ENCODE data around the gene STK32A. TPM values are rescaled to one million over a fixed set of nuclear protein-coding genes. Genes with fewer than 3 reads are reported as not detected.

STK32A gene
- total RNA-seq, 2 donors from 2014 or later = 6.6 to 9.1 TPM

- intact Hi-C loops (cut with DNase I) = no loop called here
- ATAC-seq (no peak), DNase-seq (no peak)
- H3K27ac ChIP-seq = no peak overlapping the region
- no peaks in the 10 kb centered on the region for H3K27me3 ChIP-seq
- H3K4me1 ChIP-seq = no peaks in the 10 kb centered on the region
- no peak overlapping the region for H3K4me3 ChIP-seq
- no peaks in the 10 kb centered on the region for H3K9me3 ChIP-seq
- no peaks in the 10 kb centered on the region for H3K36me3 ChIP-seq (replicated peaks in 1 of 2; ENCODE audit: insufficient read depth in 1 of 2, low read depth in 2 of 2)
- no peak for TF ChIP-seq POLR2A (IDR thresholded peaks at IDR 0.05)
- no peak for TF ChIP-seq CTCF (IDR thresholded peaks at IDR 0.05)
- WGBS, 2 donors = 53 to 71% methylated on average over 2 of the region's 2 CpGs
These were observed 114.4 kb downstream of the STK32A start for GRCh38 chr5:147349241-147349640.

DNA sequence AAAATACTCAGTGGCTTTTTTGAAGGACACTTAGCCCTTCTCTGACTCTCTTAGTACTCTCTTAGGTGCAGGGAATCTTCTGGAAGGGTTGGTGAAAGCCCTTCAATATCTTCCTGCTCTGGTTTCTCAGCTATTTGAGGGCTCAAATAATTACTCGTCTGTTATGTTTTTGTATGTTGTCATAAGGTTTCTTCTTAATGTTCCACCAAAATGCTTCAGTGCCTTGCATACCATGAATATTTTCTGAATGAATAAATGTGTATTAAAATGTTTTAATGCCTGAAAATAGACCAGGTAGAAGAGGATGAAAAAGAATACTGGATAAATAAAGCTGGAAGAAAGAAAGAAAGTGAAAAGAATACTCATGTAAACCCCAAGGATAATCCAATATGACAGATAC lies 124.3 kb downstream of the STK32A start:
- Histone ChIP-seq H3K36me3 (replicated peaks in 1 of 2; ENCODE audit: insufficient read depth in 1 of 2, low read depth in 2 of 2) (no peaks in the 10 kb centered on the region), H3K9me3 (no peaks in the 10 kb centered on the region), H3K27ac (no peak overlapping the region), H3K4me1 (peaks cover 10% of the 10 kb centered on the region), H3K4me3 (no peak overlapping the region), H3K27me3 (no peaks in the 10 kb centered on the region)
- 48 to 61% methylated on average over 1 of the region's 1 CpG for WGBS, 2 donors
- no peak for ATAC-seq
- TF ChIP-seq POLR2A (IDR thresholded peaks at IDR 0.05) = no peak
- TF ChIP-seq CTCF (IDR thresholded peaks at IDR 0.05) = no peak
- intact Hi-C loops (cut with DNase I) = no loop called here
- DNase-seq = no peak

DNA sequence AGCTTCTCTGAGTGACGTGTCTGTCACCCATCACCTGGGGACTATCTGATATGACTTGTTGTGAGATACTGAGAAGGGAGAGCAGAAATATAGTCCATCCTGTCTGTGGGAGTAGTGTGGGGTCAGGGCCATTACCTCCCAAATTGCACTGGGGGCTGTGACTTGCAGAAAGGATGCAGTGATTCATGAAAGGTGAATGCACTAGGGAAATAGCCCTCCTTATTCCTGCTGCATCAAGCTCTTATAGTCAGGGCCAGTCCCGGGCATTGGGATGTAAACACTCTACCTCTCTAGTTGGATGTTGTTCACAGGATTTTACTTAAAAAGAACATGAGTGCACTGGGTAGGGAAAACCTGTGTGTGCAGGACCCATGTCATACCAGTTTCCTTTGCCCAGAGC lies 124.8 kb downstream of the STK32A start:
- TF ChIP-seq CTCF (IDR thresholded peaks at IDR 0.05) (no peak), POLR2A (IDR thresholded peaks at IDR 0.05) (no peak)
- WGBS, 2 donors = 89 to 91% methylated on average over 2 of the region's 2 CpGs
- Histone ChIP-seq H3K27ac (no peak overlapping the region), H3K4me3 (no peak overlapping the region), H3K9me3 (no peaks in the 10 kb centered on the region), H3K36me3 (replicated peaks in 1 of 2; ENCODE audit: insufficient read depth in 1 of 2, low read depth in 2 of 2) (no peaks in the 10 kb centered on the region), H3K27me3 (no peaks in the 10 kb centered on the region), H3K4me1 (peaks cover 10% of the 10 kb centered on the region)
- DNase-seq (no peak), ATAC-seq (no peak)
- intact Hi-C loops (cut with DNase I) = no loop called here

DNA sequence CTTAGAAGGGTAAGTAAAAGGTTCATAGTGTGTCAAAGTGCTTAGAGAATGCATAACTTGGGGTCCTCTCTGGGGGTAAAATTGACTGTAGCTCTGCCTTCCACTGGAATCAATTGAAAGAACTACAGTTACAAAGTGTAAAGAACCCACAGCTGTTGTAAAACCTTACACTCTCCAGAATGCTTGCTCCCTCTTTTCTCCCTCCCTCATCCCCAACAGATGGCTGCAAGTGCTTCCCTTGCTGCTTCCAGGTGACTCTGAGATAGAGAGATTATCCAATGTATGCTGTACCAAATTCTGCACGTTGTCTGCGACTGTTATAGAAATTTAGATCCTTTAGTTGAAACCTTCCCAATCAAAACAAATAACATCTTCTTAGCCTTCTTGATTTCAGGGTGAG lies 126.0 kb downstream of the STK32A start:
- H3K27ac ChIP-seq = no peak overlapping the region

More for the DNA sequence above, 126.0 kb downstream of the STK32A start:
- Histone ChIP-seq H3K4me3 (no peak overlapping the region), H3K9me3 (no peaks in the 10 kb centered on the region), H3K4me1 (peaks cover 10% of the 10 kb centered on the region), H3K27me3 (no peaks in the 10 kb centered on the region), H3K36me3 (replicated peaks in 1 of 2; ENCODE audit: insufficient read depth in 1 of 2, low read depth in 2 of 2) (no peaks in the 10 kb centered on the region)
- DNase-seq = no peak
- TF ChIP-seq CTCF (IDR thresholded peaks at IDR 0.05) (no peak), POLR2A (IDR thresholded peaks at IDR 0.05) (no peak)
- no peak for ATAC-seq
- intact Hi-C loops (cut with DNase I) = no loop called here
- WGBS, 2 donors = 93 to 97% methylated on average over 2 of the region's 2 CpGs
